IMR-90 (cell line): ENCODE results near the gene MED12L. TPM values are rescaled to one million over a fixed set of nuclear protein-coding genes. Genes with fewer than 3 reads are reported as not detected.

Experiments
- ATAC-seq: fragments of 200-7000 bp; cut with Tn5 transposase; 2 replicates; pipeline ENCODE4 v1.9.1; 2020; ENCODE audit warnings: low read depth, mild to moderate bottlenecking, moderate library complexity
- BruUV-seq: library from RNA; stranded (reverse); fragments of 400-500 nt; replicated peaks from 2 replicates; lab custom pipeline; 2021; lab: Mats Ljungman, UMichigan
- CTCF ChIA-PET: fragments of 300-600 bp; formaldehyde crosslinking; extraction: SDS; loops from one replicate; lab custom pipeline; 2021; ENCODE audit warnings: antibody characterized with exemption; lab: Yijun Ruan, JAX
- POLR2A ChIA-PET: fragments of 300-600 bp; sonication (Branson Sonifier 250); formaldehyde crosslinking; loops from one replicate; lab custom pipeline; 2022; ENCODE audit warnings: antibody characterized with exemption; ENCODE audit not compliant: unreplicated experiment; lab: Charles Lee
- DNase-seq: peaks from one replicate; pipeline ENCODE4 v3.0.0; 2013
- H2AFZ ChIP-seq: replicated peaks from 2 replicates; pipeline ENCODE3; 2013; ENCODE audit warnings: low read length, mild to moderate bottlenecking; ENCODE audit not compliant: poor library complexity
- H2AK5ac ChIP-seq: 2 replicates; pipeline ENCODE4 v1.6.1; 2013; ENCODE audit warnings: low read depth, low read length, inconsistent platforms
- H2AK9ac ChIP-seq: replicated peaks from 2 replicates; pipeline ENCODE3; 2013; ENCODE audit warnings: mild to moderate bottlenecking, low read depth, low read length, moderate library complexity; ENCODE audit not compliant: poor library complexity
- H2BK120ac ChIP-seq: 2 replicates; pipeline ENCODE4 v1.6.1; 2013; ENCODE audit warnings: low read depth, low read length, inconsistent platforms
- H2BK15ac ChIP-seq: 3 replicates; pipeline ENCODE4 v1.6.1; 2013; ENCODE audit warnings: low read depth, low read length, inconsistent platforms
- H2BK20ac ChIP-seq: 2 replicates; pipeline ENCODE4 v1.6.1; 2013; ENCODE audit warnings: low read depth, mild to moderate bottlenecking, inconsistent platforms, low read length, moderate library complexity
- H2BK5ac ChIP-seq: 2 replicates; pipeline ENCODE4 v1.6.1; 2013; ENCODE audit warnings: mild to moderate bottlenecking, low read depth, low read length, inconsistent platforms; ENCODE audit not compliant: poor library complexity, severe bottlenecking
- H3K14ac ChIP-seq: replicated peaks from 2 replicates; pipeline ENCODE4 v1.6.1; 2013; ENCODE audit warnings: low read depth, low read length, inconsistent platforms
- H3K18ac ChIP-seq: 2 replicates; pipeline ENCODE4 v1.6.1; 2013; ENCODE audit warnings: low read depth, low read length, control low read depth
- H3K23ac ChIP-seq: 2 replicates; pipeline ENCODE4 v1.6.1; 2013; ENCODE audit warnings: low read depth, low read length, inconsistent platforms
- H3K27ac ChIP-seq: 2 replicates; pipeline ENCODE4 v1.5.1; 2013; ENCODE audit warnings: mild to moderate bottlenecking, control low read depth, low read length; ENCODE audit not compliant: insufficient read depth
- H3K27me3 ChIP-seq: 2 replicates; pipeline ENCODE4 v1.6.1; 2013; ENCODE audit warnings: low read length; ENCODE audit not compliant: control insufficient read depth, insufficient read depth
- H3K36me3 ChIP-seq: 2 replicates; pipeline ENCODE4 v1.6.1; 2013; ENCODE audit warnings: low read length, mixed read lengths; ENCODE audit not compliant: control insufficient read depth, insufficient read depth
- H3K4ac ChIP-seq: 2 replicates; pipeline ENCODE4 v1.6.1; 2013; ENCODE audit warnings: low read depth, low read length, inconsistent platforms
- H3K4me1 ChIP-seq: 2 replicates; pipeline ENCODE4 v1.6.1; 2013; ENCODE audit warnings: low read length, mixed read lengths; ENCODE audit not compliant: control insufficient read depth, insufficient read depth
- H3K4me2 ChIP-seq: 2 replicates; pipeline ENCODE4 v1.6.1; 2013; ENCODE audit warnings: low read depth, mild to moderate bottlenecking, control low read depth, low read length, moderate library complexity
- H3K4me3 ChIP-seq: 2 replicates; pipeline ENCODE4 v1.5.1; 2013; ENCODE audit warnings: low read depth, mild to moderate bottlenecking, control low read depth, low read length, moderate library complexity; ENCODE audit not compliant: insufficient read depth
- H3K56ac ChIP-seq: 2 replicates; pipeline ENCODE4 v1.6.1; 2013; ENCODE audit warnings: low read length, inconsistent platforms; ENCODE audit not compliant: insufficient read depth; ENCODE audit errors: extremely low read depth
- H3K79me1 ChIP-seq, 2 experiments: 2 replicates each; pipeline ENCODE4 v1.6.1; 2013; ENCODE audit warnings: low read length in 2 of 2, inconsistent platforms in 1 of 2, low read depth in 1 of 2
- H3K9ac ChIP-seq: 2 replicates; pipeline ENCODE4 v1.6.1; 2013; ENCODE audit warnings: low read depth, low read length, control low read depth
- H3K9me1 ChIP-seq: 2 replicates; pipeline ENCODE4 v1.6.1; 2013; ENCODE audit warnings: low read length, inconsistent platforms; ENCODE audit not compliant: insufficient read depth
- H3K9me3 ChIP-seq: 2 replicates; pipeline ENCODE4 v1.6.1; 2013; ENCODE audit warnings: low read length; ENCODE audit not compliant: control insufficient read depth, insufficient read depth
- H4K20me1 ChIP-seq: 2 replicates; pipeline ENCODE4 v1.6.1; 2013; ENCODE audit warnings: low read length, inconsistent platforms; ENCODE audit not compliant: insufficient read depth
- H4K5ac ChIP-seq: 2 replicates; pipeline ENCODE4 v1.6.1; 2013; ENCODE audit warnings: mild to moderate bottlenecking, low read depth, low read length, control low read depth
- H4K8ac ChIP-seq, 2 experiments: 2 replicates each; pipeline ENCODE4 v1.6.1; 2013; ENCODE audit warnings: low read depth in 2 of 2, low read length in 2 of 2, control low read depth in 1 of 2, inconsistent platforms in 1 of 2
- H4K91ac ChIP-seq: 2 replicates; pipeline ENCODE4 v1.6.1; 2013; ENCODE audit warnings: low read depth, low read length, inconsistent platforms; ENCODE audit not compliant: insufficient read depth
- BHLHE40 ChIP-seq: fragments of 150-350 bp; IDR thresholded peaks from 2 replicates; pipeline ENCODE4 v1.6.1; 2016; ENCODE audit warnings: mild to moderate bottlenecking, low read depth, low read length
- CEBPB ChIP-seq: IDR thresholded peaks from 2 replicates; pipeline ENCODE4 v1.6.1; 2012; ENCODE audit warnings: low read depth, low read length, improper control_type of control experiment
- CHD1 ChIP-seq: IDR thresholded peaks from 2 replicates; pipeline ENCODE4 v1.6.1; 2012; ENCODE audit warnings: low read depth, low read length, improper control_type of control experiment
- FOS ChIP-seq: fragments of 150-350 bp; IDR thresholded peaks from 2 replicates; pipeline ENCODE4 v1.6.1; 2016; ENCODE audit warnings: low read depth, low read length
- MAFK ChIP-seq: IDR thresholded peaks from 2 replicates; pipeline ENCODE4 v1.6.1; 2012; ENCODE audit warnings: low read depth, low read length, improper control_type of control experiment
- MXI1 ChIP-seq: IDR thresholded peaks from 2 replicates; pipeline ENCODE4 v1.6.1; 2012; ENCODE audit warnings: low read depth, mild to moderate bottlenecking, low read length, moderate library complexity, borderline replicate concordance
- POLR2A ChIP-seq: IDR thresholded peaks from 2 replicates; pipeline ENCODE4 v1.6.1; 2012; ENCODE audit warnings: mild to moderate bottlenecking, low read depth, low read length
- RAD21 ChIP-seq: IDR thresholded peaks from 2 replicates; pipeline ENCODE4 v1.6.1; 2012; ENCODE audit warnings: low read length, improper control_type of control experiment
- RFX5 ChIP-seq: IDR thresholded peaks from 2 replicates; pipeline ENCODE4 v1.8.0; 2012; ENCODE audit warnings: low read depth, mild to moderate bottlenecking, low read length, moderate library complexity
- SMC3 ChIP-seq: fragments of 150-350 bp; IDR thresholded peaks from 2 replicates; pipeline ENCODE4 v1.6.1; 2016; ENCODE audit warnings: low read depth, mild to moderate bottlenecking, antibody characterized with exemption, low read length, moderate library complexity
- WGBS, 2 experiments: methylation state at CpG; one replicate each; pipeline versions ENCODE4 v1.1.5 to v1.1.7; 2013; ENCODE audit warnings: missing lambda C conversion rate in 2 of 2; ENCODE audit not compliant: insufficient read length in 1 of 2; ENCODE audit errors: extremely low coverage in 2 of 2; 5-methylcytosine and 5-hydroxymethylcytosine counted together
- dilution Hi-C: fragments of 300-500 bp; cut with HindIII; formaldehyde crosslinking; loops from one replicate; pipeline ENCODE4 v1.14.3; 2018; ENCODE audit warnings: low sequenced_read_pairs; ENCODE audit not compliant: unreplicated experiment
- in situ Hi-C: fragments of 300-500 bp; cut with MboI; formaldehyde crosslinking; loops from 3 replicates; pipeline ENCODE4 v1.14.3; 2019; ENCODE audit warnings: low sequenced_read_pairs, inconsistent platforms, mixed read lengths
- intact Hi-C: fragments of 100-400 bp; cut with micrococcal nuclease; formaldehyde crosslinking; loops from 2 replicates; pipeline ENCODE4 v1.10.0; 2022
- polyA plus RNA-seq, 3 experiments: library from polyadenylated mRNA; depleted of rRNA; stranded (reverse); fragments of >200 nt; gene quantifications; 2 replicates each; pipeline ENCODE4 v1.2.3, GENCODE V29; 2012; ENCODE audit warnings: low replicate concordance in 1 of 3
- total RNA-seq: library from RNA; depleted of rRNA; stranded (reverse); fragments of >200 nt; gene quantifications from 2 replicates; pipeline ENCODE4 v1.2.3, GENCODE V29; 2012
- TF ChIP-seq, protein P1 (sequence below): fragments of 150-350 bp; IDR thresholded peaks from 2 replicates; pipeline ENCODE4 v1.6.1; 2017; ENCODE audit warnings: mild to moderate bottlenecking, antibody characterized with exemption, low read length, low read depth
- TF ChIP-seq, protein P2 (sequence below): fragments of 150-350 bp; IDR thresholded peaks from 2 replicates; pipeline ENCODE4 v1.6.1; 2016; ENCODE audit warnings: low read depth, mild to moderate bottlenecking, low read length, moderate library complexity, borderline replicate concordance

MED12L gene
- total and polyA plus RNA-seq, 2 of the 4 experiments (the other 2 are of a cell fraction) = 0.05 to 0.18 TPM

DNA sequence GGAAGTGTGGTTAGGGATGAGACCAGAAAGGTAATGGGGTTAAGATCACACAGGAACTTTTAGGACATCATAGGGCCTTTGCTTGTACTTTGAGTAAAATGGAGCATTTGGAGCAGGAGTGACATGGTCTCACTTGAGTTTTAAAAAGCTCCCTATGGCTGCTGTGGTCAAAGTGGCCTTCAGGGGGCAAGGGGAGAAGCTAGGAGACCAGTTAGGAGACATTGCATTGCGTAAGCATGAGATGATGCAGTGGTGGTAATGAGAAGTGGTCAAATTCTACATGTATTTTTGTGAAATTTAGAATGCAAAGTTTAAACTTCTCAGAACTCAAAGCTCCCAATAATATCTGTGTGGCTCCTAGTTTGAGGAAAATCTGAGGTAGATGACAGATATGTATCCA is 27.9 kb downstream of the MED12L start:
- no peak overlapping the region for H2AK9ac ChIP-seq
- H2BK5ac ChIP-seq = no peak overlapping the region
- H3K9me3 ChIP-seq = no peaks in the 10 kb centered on the region
- H3K4me2 ChIP-seq = no peak overlapping the region
- H3K23ac ChIP-seq = no peak overlapping the region
- H3K9ac ChIP-seq = no peak overlapping the region
- H2AK5ac ChIP-seq = no peak overlapping the region
- DNase-seq (no peak), ATAC-seq (no peak)
- H2BK20ac ChIP-seq = no peak overlapping the region
- H3K9me1 ChIP-seq = no peaks in the 10 kb centered on the region
- no TSS peak for BruUV-seq
- intact Hi-C loops (no loop called here), dilution Hi-C loops (no loop called here), in situ Hi-C loops (no loop called here)
- H3K4me3 ChIP-seq = no peak overlapping the region
- no peak overlapping the region for H4K91ac ChIP-seq
- TF ChIP-seq BHLHE40 (no peak), SMC3 (no peak), RFX5 (no peak), MAFK (no peak), POLR2A (no peak), MXI1 (no peak), FOS (no peak), CHD1 (no peak), CEBPB (no peak), RAD21 (no peak)
- TF ChIP-seq, protein P1, sequence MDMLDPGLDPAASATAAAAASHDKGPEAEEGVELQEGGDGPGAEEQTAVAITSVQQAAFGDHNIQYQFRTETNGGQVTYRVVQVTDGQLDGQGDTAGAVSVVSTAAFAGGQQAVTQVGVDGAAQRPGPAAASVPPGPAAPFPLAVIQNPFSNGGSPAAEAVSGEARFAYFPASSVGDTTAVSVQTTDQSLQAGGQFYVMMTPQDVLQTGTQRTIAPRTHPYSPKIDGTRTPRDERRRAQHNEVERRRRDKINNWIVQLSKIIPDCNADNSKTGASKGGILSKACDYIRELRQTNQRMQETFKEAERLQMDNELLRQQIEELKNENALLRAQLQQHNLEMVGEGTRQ = no peak
- TF ChIP-seq, protein P2, sequence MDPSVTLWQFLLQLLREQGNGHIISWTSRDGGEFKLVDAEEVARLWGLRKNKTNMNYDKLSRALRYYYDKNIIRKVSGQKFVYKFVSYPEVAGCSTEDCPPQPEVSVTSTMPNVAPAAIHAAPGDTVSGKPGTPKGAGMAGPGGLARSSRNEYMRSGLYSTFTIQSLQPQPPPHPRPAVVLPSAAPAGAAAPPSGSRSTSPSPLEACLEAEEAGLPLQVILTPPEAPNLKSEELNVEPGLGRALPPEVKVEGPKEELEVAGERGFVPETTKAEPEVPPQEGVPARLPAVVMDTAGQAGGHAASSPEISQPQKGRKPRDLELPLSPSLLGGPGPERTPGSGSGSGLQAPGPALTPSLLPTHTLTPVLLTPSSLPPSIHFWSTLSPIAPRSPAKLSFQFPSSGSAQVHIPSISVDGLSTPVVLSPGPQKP = no peak
- H4K20me1 ChIP-seq = no peaks in the 10 kb centered on the region
- H4K8ac ChIP-seq = no peak overlapping the region
- no peak overlapping the region for H3K27ac ChIP-seq
- no peaks in the 10 kb centered on the region for H3K36me3 ChIP-seq
- no peak overlapping the region for H3K56ac ChIP-seq
- H3K18ac ChIP-seq = no peak overlapping the region
- ChIA-PET POLR2A (no interaction called here), CTCF (no interaction called here)
- no peaks in the 10 kb centered on the region for H3K79me1 ChIP-seq
- H3K27me3 ChIP-seq = peaks cover 15% of the 10 kb centered on the region
- H2AFZ ChIP-seq = no peak overlapping the region
- no peak overlapping the region for H4K5ac ChIP-seq
- H3K4me1 ChIP-seq = no peaks in the 10 kb centered on the region
- H3K4ac ChIP-seq = no peak overlapping the region
- no peak overlapping the region for H2BK15ac ChIP-seq
- WGBS, 2 experiments = no CpG with 5 or more reads among the region's 1 CpG
- H2BK120ac ChIP-seq = no peak overlapping the region
- H3K14ac ChIP-seq = no peak overlapping the region
